Gastrocnemius medialis (tissue), 4 donors: Measurements from ENCODE around the gene PALLD. TPM values are rescaled to one million over a fixed set of nuclear protein-coding genes. Genes with fewer than 3 reads are reported as not detected.

Source experiments
- ATAC-seq, 2 donors: fragments of 150-250 bp; one replicate each; pipeline ENCODE4 v1.9.1; 2016
- DNase-seq, 2 donors: peaks; one replicate each; pipeline ENCODE4 v3.0.0-alpha.2; 2019
- H3K27ac ChIP-seq, 4 donors: fragments of 200-600 bp; sonication (generic); 1 replicate in 1 of 4; 2 replicates in 3 of 4; pipeline ENCODE4 v1.5.1; 2016 to 2018; ENCODE audit warnings: mild to moderate bottlenecking in 2 of 4, moderate library complexity in 1 of 4
- H3K27me3 ChIP-seq, 3 donors: fragments of 200-600 bp; sonication (generic) in 2 of 3; 1 replicate in 1 of 3; 2 replicates in 2 of 3; pipeline versions ENCODE4 v1.5.1 to v1.6.0; 2016 to 2019; ENCODE audit warnings: mild to moderate bottlenecking in 1 of 3, moderate library complexity in 1 of 3
- H3K36me3 ChIP-seq, 2 donors: fragments of 200-600 bp; sonication (generic) in 1 of 2; one replicate each; pipeline ENCODE4 v1.5.1; 2017 to 2018
- H3K4me1 ChIP-seq, 2 donors: fragments of 200-600 bp; sonication (generic) in 1 of 2; one replicate each; pipeline ENCODE4 v1.5.1; 2016 to 2017; ENCODE audit warnings: mild to moderate bottlenecking in 2 of 2
- H3K4me3 ChIP-seq, 4 donors: fragments of 200-600 bp; sonication (generic) in 3 of 4; 1 replicate in 1 of 4; 2 replicates in 3 of 4; pipeline ENCODE4 v1.5.1; 2016 to 2019; ENCODE audit warnings: mild to moderate bottlenecking in 2 of 4
- H3K9me3 ChIP-seq, 3 donors: fragments of 200-600 bp; sonication (generic) in 2 of 3; 1 replicate in 1 of 3; 2 replicates in 2 of 3; pipeline ENCODE4 v1.5.1; 2016 to 2019
- CTCF ChIP-seq, 5 experiments: fragments of 450-650 bp in 3 of 5; fragments of 200-600 bp in 2 of 5; sonication (generic) in 2 of 5; IDR thresholded peaks in 4 of 5; conservative IDR thresholded peaks in 1 of 5; 1 replicate in 4 of 5; 2 replicates in 1 of 5; pipeline ENCODE4 v1.5.1; 2016 to 2019; ENCODE audit warnings: antibody characterized with exemption in 5 of 5, mild to moderate bottlenecking in 3 of 5, moderate library complexity in 3 of 5
- POLR2A ChIP-seq, 2 donors: fragments of 450-650 bp; IDR thresholded peaks; one replicate each; pipeline ENCODE4 v1.6.1; 2017; ENCODE audit warnings: antibody characterized with exemption in 2 of 2, mild to moderate bottlenecking in 2 of 2, moderate library complexity in 2 of 2
- in situ Hi-C, 4 donors: fragments of 200-750 bp; cut with MboI; loops; one replicate each; pipeline versions ENCODE4 v1.15.0 to v1.8.0; 2017; ENCODE audit warnings: low sequenced_read_pairs in 4 of 4
- intact Hi-C: fragments of 100-400 bp; cut with DNase I; formaldehyde crosslinking; loops from one replicate; pipeline ENCODE4 v1.15.1; 2023; ENCODE audit warnings: low total_unique reads
- total RNA-seq, 4 donors: library from RNA; depleted of rRNA; stranded (reverse); fragments of >200 nt; gene quantifications; one replicate each; pipeline versions ENCODE4 v1.1.0 to v1.2.3, GENCODE V29; 2016

Gene PALLD
- total RNA-seq, 4 donors from 2014 or later: 165 to 439 (median 319) TPM

DNA sequence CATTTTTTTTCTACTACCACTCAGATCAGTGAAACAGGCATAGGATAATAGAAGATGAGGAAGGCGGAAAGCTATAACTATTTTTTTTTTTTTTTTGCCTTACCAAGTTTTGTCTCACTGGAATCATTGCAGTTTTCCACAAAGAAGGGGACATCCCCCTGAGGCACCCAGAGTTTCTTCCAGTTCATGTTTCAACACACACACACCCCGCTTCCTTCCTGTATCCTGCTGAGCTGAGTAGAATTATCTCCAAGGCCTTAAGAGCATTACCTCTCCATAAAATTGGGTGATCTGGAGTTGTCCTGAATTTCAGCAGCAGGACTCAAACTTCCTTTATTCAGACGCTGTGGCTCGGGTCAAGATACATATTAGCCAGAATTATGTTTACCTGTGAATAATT, 111.9 kb downstream of the PALLD start:
- intact Hi-C loops (no loop called here), in situ Hi-C loops (no loop called here)
- H3K9me3 ChIP-seq: no peaks in the 10 kb centered on the region
- no peak overlapping the region for H3K4me3 ChIP-seq
- ATAC-seq (no peak), DNase-seq (no peak)
- no peak for TF ChIP-seq POLR2A (IDR thresholded peaks at IDR 0.05)
- TF ChIP-seq CTCF (IDR thresholded peaks at IDR 0.05 in 4 of 5, conservative IDR thresholded peaks at IDR 0.05 in 1 of 5): no peak
- peaks cover 18 to 19% of the 10 kb centered on the region in 2 donors for H3K4me1 ChIP-seq
- H3K36me3 ChIP-seq: no peaks in the 10 kb centered on the region
- no peaks in the 10 kb centered on the region for H3K27me3 ChIP-seq
- H3K27ac ChIP-seq: no peak overlapping the region

DNA sequence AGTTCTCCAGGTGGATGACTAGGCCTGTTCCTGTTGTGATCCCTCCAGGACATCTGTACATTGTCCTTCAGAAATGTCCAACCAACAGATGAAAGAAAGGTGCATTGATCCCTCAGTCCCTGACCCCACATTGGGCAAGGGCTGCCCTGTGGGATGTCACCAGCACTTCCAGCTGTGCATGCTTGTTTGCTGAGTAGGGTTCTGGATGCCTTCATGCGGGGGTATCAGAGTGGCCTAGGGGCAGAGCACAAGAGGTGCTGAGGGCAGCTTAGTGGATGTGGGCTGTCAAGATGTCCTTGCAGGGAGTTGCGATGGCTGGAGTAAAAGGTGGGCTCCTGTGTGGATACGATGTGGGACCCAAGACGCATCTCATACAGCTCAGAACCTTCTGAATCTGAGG, 112.5 kb downstream of the PALLD start:
- ATAC-seq (no peak), DNase-seq (no peak)
- in situ Hi-C loops: no loop called here
- no peak for TF ChIP-seq POLR2A (IDR thresholded peaks at IDR 0.05)
- no peak for TF ChIP-seq CTCF (IDR thresholded peaks at IDR 0.05 in 4 of 5, conservative IDR thresholded peaks at IDR 0.05 in 1 of 5)
- intact Hi-C loops: no loop called here
- Histone ChIP-seq H3K9me3 (no peaks in the 10 kb centered on the region), H3K4me1 (peaks cover 12 to 13% of the 10 kb centered on the region in 2 donors), H3K4me3 (no peak overlapping the region), H3K36me3 (no peaks in the 10 kb centered on the region), H3K27me3 (no peaks in the 10 kb centered on the region), H3K27ac (no peak overlapping the region)

GRCh38 chr4:168610911-168611530, 114.2 kb downstream of the PALLD start:
- Histone ChIP-seq H3K4me1 (no peaks in the 10 kb centered on the region), H3K36me3 (no peaks in the 10 kb centered on the region), H3K9me3 (no peaks in the 10 kb centered on the region), H3K4me3 (no peak overlapping the region), H3K27me3 (no peaks in the 10 kb centered on the region), H3K27ac (no peak overlapping the region)
- intact Hi-C loops (no loop called here), in situ Hi-C loops (no loop called here)
- DNase-seq: no peak
- ATAC-seq: no peak
- TF ChIP-seq POLR2A (IDR thresholded peaks at IDR 0.05): no peak
- no peak for TF ChIP-seq CTCF (IDR thresholded peaks at IDR 0.05 in 4 of 5, conservative IDR thresholded peaks at IDR 0.05 in 1 of 5)

DNA sequence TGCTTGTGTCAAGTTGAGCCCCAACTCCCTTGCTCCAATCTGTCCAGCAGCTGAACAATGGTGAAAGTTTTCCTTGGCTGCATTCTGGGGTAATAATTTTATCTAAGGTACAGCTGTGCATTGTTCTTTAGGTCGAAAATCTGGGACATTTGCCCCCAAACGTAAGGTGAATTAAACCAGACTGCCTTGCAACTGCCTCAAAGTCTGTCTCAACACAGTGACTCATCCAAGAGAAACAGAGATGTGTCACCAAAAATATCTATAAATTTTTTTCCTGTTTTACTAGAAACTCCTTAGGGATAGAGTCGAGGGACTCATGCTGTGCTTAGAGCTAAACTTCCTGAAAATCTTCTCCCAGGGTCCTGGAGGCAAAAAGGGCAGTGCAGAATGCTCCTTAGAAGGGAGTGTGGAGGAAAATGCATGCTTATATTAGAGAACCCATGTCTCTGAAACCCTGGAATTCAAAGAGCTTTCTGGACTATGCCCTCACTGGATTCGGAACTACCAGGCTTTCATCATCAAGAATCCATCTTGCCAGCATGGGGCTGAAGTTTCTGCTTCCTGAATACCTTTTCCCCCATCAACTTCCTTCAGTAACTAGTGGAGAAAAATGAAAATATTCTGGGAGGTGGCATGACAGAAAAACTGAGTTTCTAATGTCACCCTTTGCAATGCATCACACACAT, 115.7 kb downstream of the PALLD start:
- H3K27ac ChIP-seq: no peak overlapping the region
- H3K4me3 ChIP-seq: no peak overlapping the region
- no peaks in the 10 kb centered on the region for H3K36me3 ChIP-seq
- ATAC-seq (no peak), DNase-seq (no peak)
- in situ Hi-C loops: no loop called here
- no peaks in the 10 kb centered on the region for H3K4me1 ChIP-seq
- TF ChIP-seq CTCF (IDR thresholded peaks at IDR 0.05 in 4 of 5, conservative IDR thresholded peaks at IDR 0.05 in 1 of 5) (no peak), POLR2A (IDR thresholded peaks at IDR 0.05) (no peak)
- H3K9me3 ChIP-seq: no peaks in the 10 kb centered on the region
- H3K27me3 ChIP-seq: no peaks in the 10 kb centered on the region
- intact Hi-C loops: no loop called here
